H9 (cell line): ENCODE results near the gene ATP11B. TPM values are rescaled to one million over a fixed set of nuclear protein-coding genes. Genes with fewer than 3 reads are reported as not detected.

Source experiments
- DNase-seq: peaks from one replicate; pipeline ENCODE4 v3.0.0-alpha.2; 2017
- H2AFZ ChIP-seq: one replicate; pipeline ENCODE4 v1.6.1; 2013; ENCODE audit warnings: mild to moderate bottlenecking, low read length, control low read depth, moderate library complexity
- H2AK5ac ChIP-seq: 2 replicates; pipeline ENCODE4 v1.6.1; 2013; ENCODE audit warnings: low read length, control low read depth, mixed read lengths; ENCODE audit not compliant: insufficient read length
- H2BK120ac ChIP-seq: one replicate; pipeline ENCODE4 v1.6.1; 2013; ENCODE audit warnings: low read depth, mild to moderate bottlenecking, low read length, control low read depth, inconsistent platforms; ENCODE audit not compliant: poor library complexity, severe bottlenecking
- H2BK12ac ChIP-seq: 2 replicates; pipeline ENCODE4 v1.6.1; 2013; ENCODE audit warnings: low read length, control low read depth, mixed read lengths, low read depth; ENCODE audit not compliant: insufficient read length
- H2BK15ac ChIP-seq: 2 replicates; pipeline ENCODE4 v1.6.1; 2013; ENCODE audit warnings: low read depth, low read length, control low read depth
- H2BK20ac ChIP-seq: one replicate; pipeline ENCODE4 v1.6.1; 2013; ENCODE audit warnings: low read depth, mild to moderate bottlenecking, low read length, control low read depth, inconsistent platforms; ENCODE audit not compliant: poor library complexity, severe bottlenecking
- H2BK5ac ChIP-seq: 2 replicates; pipeline ENCODE4 v1.6.1; 2013; ENCODE audit warnings: low read length, control low read depth, mixed read lengths; ENCODE audit not compliant: insufficient read length
- H3K14ac ChIP-seq: 2 replicates; pipeline ENCODE4 v1.6.1; 2013; ENCODE audit warnings: low read length, control low read depth; ENCODE audit not compliant: insufficient read depth
- H3K18ac ChIP-seq: 2 replicates; pipeline ENCODE4 v1.6.1; 2013; ENCODE audit warnings: low read depth, mild to moderate bottlenecking, mixed read lengths, low read length, control low read depth; ENCODE audit not compliant: insufficient read length
- H3K23ac ChIP-seq: 2 replicates; pipeline ENCODE4 v1.6.1; 2013; ENCODE audit warnings: low read length, control low read depth, mixed read lengths, low read depth; ENCODE audit not compliant: insufficient read length
- H3K23me2 ChIP-seq: 2 replicates; pipeline ENCODE4 v1.6.1; 2013; ENCODE audit warnings: low read depth, mild to moderate bottlenecking, mixed read lengths, low read length, control low read depth; ENCODE audit not compliant: insufficient read length, poor library complexity, severe bottlenecking
- H3K27ac ChIP-seq: 2 replicates; pipeline ENCODE4 v1.5.1; 2013; ENCODE audit warnings: low read length, control low read depth, mixed read lengths, low read depth; ENCODE audit not compliant: insufficient read length
- H3K27me3 ChIP-seq: 2 replicates; pipeline ENCODE4 v1.6.1; 2013; ENCODE audit warnings: low read length, control low read depth, inconsistent platforms; ENCODE audit not compliant: insufficient read depth
- H3K4ac ChIP-seq: 2 replicates; pipeline ENCODE4 v1.6.1; 2013; ENCODE audit warnings: low read depth, mild to moderate bottlenecking, control low read depth, inconsistent platforms, low read length, moderate library complexity
- H3K4me1 ChIP-seq: 2 replicates; pipeline ENCODE4 v1.6.1; 2013; ENCODE audit warnings: low read length, control low read depth, inconsistent platforms; ENCODE audit not compliant: insufficient read depth
- H3K4me2 ChIP-seq: 2 replicates; pipeline ENCODE4 v1.6.1; 2013; ENCODE audit warnings: low read length, control low read depth, mixed read lengths; ENCODE audit not compliant: insufficient read length, insufficient read depth
- H3K56ac ChIP-seq: 2 replicates; pipeline ENCODE4 v1.6.1; 2013; ENCODE audit warnings: low read depth, mild to moderate bottlenecking, mixed read lengths, low read length, control low read depth; ENCODE audit not compliant: insufficient read length
- H3K79me1 ChIP-seq: 2 replicates; pipeline ENCODE4 v1.6.1; 2013; ENCODE audit warnings: low read depth, mild to moderate bottlenecking, moderate library complexity, low read length, control low read depth, inconsistent platforms; ENCODE audit not compliant: insufficient read depth, poor library complexity, severe bottlenecking
- H3K79me2 ChIP-seq: 2 replicates; pipeline ENCODE4 v1.6.1; 2013; ENCODE audit warnings: low read length, control low read depth, inconsistent platforms; ENCODE audit not compliant: insufficient read depth
- H3K9ac ChIP-seq: 2 replicates; pipeline ENCODE4 v1.6.1; 2013; ENCODE audit warnings: low read length, control low read depth, mixed read lengths; ENCODE audit not compliant: insufficient read length; ENCODE audit errors: extremely low read depth
- H3K9me3 ChIP-seq: one replicate; pipeline ENCODE4 v1.6.1; 2013; ENCODE audit warnings: low read depth, low read length, inconsistent platforms; ENCODE audit not compliant: control insufficient read depth
- H3T11ph ChIP-seq: one replicate; pipeline ENCODE4 v1.6.1; 2013; ENCODE audit warnings: mild to moderate bottlenecking, low read length, control low read depth, inconsistent platforms
- H4K20me1 ChIP-seq: one replicate; pipeline ENCODE4 v1.6.1; 2013; ENCODE audit not compliant: control insufficient read depth, insufficient read length, insufficient read depth
- H4K5ac ChIP-seq: 2 replicates; pipeline ENCODE4 v1.6.1; 2013; ENCODE audit warnings: low read depth, mild to moderate bottlenecking, mixed read lengths, low read length, control low read depth; ENCODE audit not compliant: insufficient read length
- H4K8ac ChIP-seq: replicated peaks from 2 replicates; pipeline ENCODE4 v1.6.1; 2013; ENCODE audit warnings: low read length, control low read depth, mixed read lengths, low read depth; ENCODE audit not compliant: insufficient read length
- H4K91ac ChIP-seq: 2 replicates; pipeline ENCODE4 v1.6.1; 2013; ENCODE audit warnings: low read depth, mild to moderate bottlenecking, moderate library complexity, mixed read lengths, low read length, control low read depth; ENCODE audit not compliant: insufficient read length
- H3K27ac Mint-ChIP-seq, 3 experiments: 2 replicates in 2 of 3; 3 replicates in 1 of 3; pipeline ENCODE4 v1.8.0; 2020 to 2021; ENCODE audit warnings: mixed read lengths in 3 of 3, mild to moderate bottlenecking in 1 of 3, moderate library complexity in 1 of 3
- H3K27me3 Mint-ChIP-seq: 2 replicates; pipeline ENCODE4 v1.8.0; 2021; ENCODE audit warnings: low read depth, mild to moderate bottlenecking, moderate library complexity, mixed read lengths
- H3K36me3 Mint-ChIP-seq, 3 experiments: 2 replicates in 2 of 3; 3 replicates in 1 of 3; pipeline ENCODE4 v1.8.0; 2020 to 2021; ENCODE audit warnings: low read depth in 3 of 3, mixed read lengths in 3 of 3; ENCODE audit not compliant: insufficient read depth in 1 of 3
- H3K4me1 Mint-ChIP-seq, 2 experiments: 2 replicates each; pipeline ENCODE4 v1.8.0; 2020; ENCODE audit warnings: mixed read lengths in 2 of 2
- H3K4me3 Mint-ChIP-seq, 2 experiments: 2 replicates in 1 of 2; 3 replicates in 1 of 2; pipeline ENCODE4 v1.8.0; 2020 to 2021; ENCODE audit warnings: mild to moderate bottlenecking in 2 of 2, mixed read lengths in 2 of 2, moderate library complexity in 1 of 2
- H3K9me3 Mint-ChIP-seq, 2 experiments: 2 replicates in 1 of 2; 3 replicates in 1 of 2; pipeline ENCODE4 v1.8.0; 2020; ENCODE audit warnings: mild to moderate bottlenecking in 2 of 2, mixed read lengths in 2 of 2, moderate library complexity in 1 of 2
- WGBS: extraction: QIAGEN DNeasy Blood & Tissue Kit; methylation state at CpG from one replicate; pipeline ENCODE4 v1.1.7; 2013; ENCODE audit warnings: missing lambda C conversion rate, low lambda C conversion rate, mixed read lengths; ENCODE audit not compliant: insufficient read length; ENCODE audit errors: extremely low coverage; 5-methylcytosine and 5-hydroxymethylcytosine counted together
- total RNA-seq: library from RNA; stranded (reverse); gene quantifications from 2 replicates; pipeline ENCODE4 v1.2.1, GENCODE V29; 2021
- TF ChIP-seq, protein P1 (sequence below): fragments of 200-600 bp; sonication (generic); conservative IDR thresholded peaks from 3 replicates; pipeline ENCODE4 v1.8.0; 2021; ENCODE audit warnings: antibody characterized with exemption, mild to moderate bottlenecking

ATP11B gene
- total RNA-seq, 1 experiment from 2014 or later: 30.0 TPM

GRCh38 chr3:182908471-182908870 is 115.2 kb downstream of the ATP11B start:
- H4K5ac ChIP-seq: no peak overlapping the region
- no peak overlapping the region for H3K4me2 ChIP-seq
- no peaks in the 10 kb centered on the region for H3K79me2 ChIP-seq
- H3K27me3 ChIP-seq: no peaks in the 10 kb centered on the region
- no peak overlapping the region for H3K9ac ChIP-seq
- H3K23me2 ChIP-seq: no peaks in the 10 kb centered on the region
- Mint-ChIP-seq H3K36me3 (peaks cover 0 to 5% (median 3%) of the 10 kb centered on the region in 3 experiments; a peak in 1 of 7 replicates), H3K27ac (no peak overlapping the region), H3K4me1 (peaks cover 11 to 16% of the 10 kb centered on the region in 2 experiments), H3K9me3 (no peaks in the 10 kb centered on the region), H3K4me3 (no peak overlapping the region), H3K27me3 (no peaks in the 10 kb centered on the region)
- H3K4me1 ChIP-seq: no peaks in the 10 kb centered on the region
- H2BK12ac ChIP-seq: no peak overlapping the region
- no peak overlapping the region for H3K23ac ChIP-seq
- H3K4ac ChIP-seq: no peak overlapping the region
- no peak overlapping the region for H3T11ph ChIP-seq
- H2AFZ ChIP-seq: no peak overlapping the region
- TF ChIP-seq, protein P1, sequence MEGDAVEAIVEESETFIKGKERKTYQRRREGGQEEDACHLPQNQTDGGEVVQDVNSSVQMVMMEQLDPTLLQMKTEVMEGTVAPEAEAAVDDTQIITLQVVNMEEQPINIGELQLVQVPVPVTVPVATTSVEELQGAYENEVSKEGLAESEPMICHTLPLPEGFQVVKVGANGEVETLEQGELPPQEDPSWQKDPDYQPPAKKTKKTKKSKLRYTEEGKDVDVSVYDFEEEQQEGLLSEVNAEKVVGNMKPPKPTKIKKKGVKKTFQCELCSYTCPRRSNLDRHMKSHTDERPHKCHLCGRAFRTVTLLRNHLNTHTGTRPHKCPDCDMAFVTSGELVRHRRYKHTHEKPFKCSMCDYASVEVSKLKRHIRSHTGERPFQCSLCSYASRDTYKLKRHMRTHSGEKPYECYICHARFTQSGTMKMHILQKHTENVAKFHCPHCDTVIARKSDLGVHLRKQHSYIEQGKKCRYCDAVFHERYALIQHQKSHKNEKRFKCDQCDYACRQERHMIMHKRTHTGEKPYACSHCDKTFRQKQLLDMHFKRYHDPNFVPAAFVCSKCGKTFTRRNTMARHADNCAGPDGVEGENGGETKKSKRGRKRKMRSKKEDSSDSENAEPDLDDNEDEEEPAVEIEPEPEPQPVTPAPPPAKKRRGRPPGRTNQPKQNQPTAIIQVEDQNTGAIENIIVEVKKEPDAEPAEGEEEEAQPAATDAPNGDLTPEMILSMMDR: no peak
- H2BK5ac ChIP-seq: no peak overlapping the region
- no peaks in the 10 kb centered on the region for H3K9me3 ChIP-seq
- no peak for DNase-seq
- H3K79me1 ChIP-seq: no peaks in the 10 kb centered on the region
- H2BK120ac ChIP-seq: no peak overlapping the region
- H3K18ac ChIP-seq: no peak overlapping the region
- no peak overlapping the region for H3K56ac ChIP-seq
- no peak overlapping the region for H2BK20ac ChIP-seq
- H3K14ac ChIP-seq: no peak overlapping the region
- no peak overlapping the region for H4K91ac ChIP-seq
- no peak overlapping the region for H2AK5ac ChIP-seq
- no peaks in the 10 kb centered on the region for H4K20me1 ChIP-seq
- WGBS: no CpG with 5 or more reads among the region's 1 CpG
- no peak overlapping the region for H2BK15ac ChIP-seq
- H3K27ac ChIP-seq: no peak overlapping the region
- H4K8ac ChIP-seq: no peak overlapping the region
